ENCODE results near the gene ZDHHC12.

DNA sequence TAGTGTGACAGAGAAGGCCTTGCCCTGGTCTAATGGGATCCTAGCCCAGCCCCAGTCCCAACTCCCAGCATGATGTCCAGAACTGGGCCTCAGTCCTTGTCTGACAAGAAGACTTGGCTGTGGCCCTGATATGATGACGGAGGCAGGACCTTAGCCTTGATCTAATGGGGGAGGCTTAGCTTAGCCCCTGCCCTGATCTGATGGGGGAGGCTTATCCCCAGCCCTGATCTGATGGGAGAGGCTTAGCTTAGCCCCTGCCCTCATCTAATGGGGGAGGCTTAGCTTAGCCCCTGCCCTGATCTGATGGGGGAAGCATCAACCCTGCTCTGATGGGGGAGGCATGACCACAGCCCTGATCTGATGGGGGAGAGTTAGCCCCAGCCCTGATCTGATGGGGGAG is 17.9 kb downstream of the ZDHHC12 start:
- TF ChIP-seq FOXP2 (optimal IDR thresholded peaks at IDR 0.05; ENCODE audit: control extremely low read depth, extremely low read length, insufficient read depth) (no peak), EZH2 (IDR thresholded peaks at IDR 0.05) (no peak), POLR2AphosphoS5 (IDR thresholded peaks at IDR 0.05; ENCODE audit: borderline replicate concordance, low read depth, low read length) (no peak)

Measured in SK-N-MC (cell line).